Cardiac muscle cell (in vitro differentiated cells and primary cell): ENCODE data around the gene RHOBTB1. TPM values are rescaled to one million over a fixed set of nuclear protein-coding genes. Genes with fewer than 3 reads are reported as not detected.

ENCODE experiments used
- DNase-seq, 2 donors: peaks; one replicate each; pipeline versions ENCODE4 v3.0.0 to v3.0.0-alpha.2; 2010 to 2017; ENCODE audit warnings: low read depth in 1 of 2, low spot score in 1 of 2
- H3K27ac ChIP-seq: fragments of 200-600 bp; sonication (generic); 2 replicates; pipeline ENCODE4 v1.5.1; 2016
- H3K27me3 ChIP-seq: fragments of 200-600 bp; sonication (generic); 2 replicates; pipeline ENCODE4 v1.6.0; 2016; ENCODE audit warnings: control low read depth
- H3K36me3 ChIP-seq: fragments of 200-600 bp; sonication (generic); 2 replicates; pipeline ENCODE4 v1.5.1; 2016; ENCODE audit warnings: control low read depth
- H3K4me1 ChIP-seq: fragments of 200-600 bp; sonication (generic); 2 replicates; pipeline ENCODE4 v1.8.1; 2017; ENCODE audit warnings: low read depth, mild to moderate bottlenecking, mixed run types
- H3K4me3 ChIP-seq: fragments of 200-600 bp; sonication (generic); 2 replicates; pipeline ENCODE4 v1.5.1; 2016; ENCODE audit warnings: mild to moderate bottlenecking
- H3K9me3 ChIP-seq: fragments of 200-600 bp; sonication (generic); 2 replicates; pipeline ENCODE4 v1.5.1; 2017; ENCODE audit warnings: low read depth, mild to moderate bottlenecking, control low read depth
- polyA plus RNA-seq: library from polyadenylated mRNA; unstranded; fragments of >200 nt; fragmentation: Nextera tagmentation; extraction: Ambion mirVana; gene quantifications from 2 replicates; pipeline ENCODE4 v1.2.1, GENCODE V29; 2016
- total RNA-seq: library from RNA; depleted of rRNA; stranded (reverse); fragments of >200 nt; gene quantifications from 2 replicates; pipeline ENCODE4 v1.2.3, GENCODE V29; 2016
- TF ChIP-seq, protein P1 (sequence below): IDR thresholded peaks from 2 replicates; pipeline ENCODE4 v1.5.1; 2012; ENCODE audit warnings: low read depth, mild to moderate bottlenecking, low read length

Gene RHOBTB1
- total and polyA plus RNA-seq, 2 experiments from 2014 or later, result 12.5 to 23.6 TPM

DNA sequence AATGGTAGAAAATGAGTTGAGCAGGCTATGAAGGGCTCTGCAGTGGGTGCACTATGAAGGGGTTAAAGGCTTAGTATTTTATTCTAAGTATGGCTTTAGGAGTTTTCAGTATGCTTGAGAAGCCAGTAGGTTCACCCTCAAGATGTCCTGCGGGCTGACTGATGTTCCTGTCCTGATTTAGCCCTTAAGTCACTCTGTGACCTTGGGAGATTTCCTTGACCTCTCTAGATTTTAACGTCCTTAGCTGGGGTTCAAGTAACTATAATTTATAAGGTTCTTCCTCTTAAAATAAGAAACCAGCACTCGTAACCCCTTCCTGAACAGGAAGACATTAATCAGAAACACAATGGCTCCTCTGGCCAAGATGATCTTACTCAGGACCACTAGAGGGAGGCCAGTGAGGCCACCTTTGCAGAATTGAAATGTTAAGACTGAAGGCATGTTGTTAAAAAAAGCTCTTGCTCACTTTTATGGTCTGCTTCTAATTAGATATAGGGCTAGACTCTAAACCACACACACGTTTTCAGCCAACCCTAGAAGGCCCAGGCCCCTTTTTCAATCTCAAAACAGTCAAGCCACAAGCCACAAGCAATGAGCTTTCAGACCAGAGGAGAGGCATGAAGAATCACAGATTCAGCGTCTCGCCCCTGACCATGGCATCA is 123.8 kb downstream of the RHOBTB1 start:
- Histone ChIP-seq H3K27ac (no peak overlapping the region), H3K4me3 (no peak overlapping the region), H3K27me3 (no peaks in the 10 kb centered on the region), H3K4me1 (no peaks in the 10 kb centered on the region), H3K9me3 (no peaks in the 10 kb centered on the region), H3K36me3 (no peaks in the 10 kb centered on the region)
- TF ChIP-seq, protein P1, sequence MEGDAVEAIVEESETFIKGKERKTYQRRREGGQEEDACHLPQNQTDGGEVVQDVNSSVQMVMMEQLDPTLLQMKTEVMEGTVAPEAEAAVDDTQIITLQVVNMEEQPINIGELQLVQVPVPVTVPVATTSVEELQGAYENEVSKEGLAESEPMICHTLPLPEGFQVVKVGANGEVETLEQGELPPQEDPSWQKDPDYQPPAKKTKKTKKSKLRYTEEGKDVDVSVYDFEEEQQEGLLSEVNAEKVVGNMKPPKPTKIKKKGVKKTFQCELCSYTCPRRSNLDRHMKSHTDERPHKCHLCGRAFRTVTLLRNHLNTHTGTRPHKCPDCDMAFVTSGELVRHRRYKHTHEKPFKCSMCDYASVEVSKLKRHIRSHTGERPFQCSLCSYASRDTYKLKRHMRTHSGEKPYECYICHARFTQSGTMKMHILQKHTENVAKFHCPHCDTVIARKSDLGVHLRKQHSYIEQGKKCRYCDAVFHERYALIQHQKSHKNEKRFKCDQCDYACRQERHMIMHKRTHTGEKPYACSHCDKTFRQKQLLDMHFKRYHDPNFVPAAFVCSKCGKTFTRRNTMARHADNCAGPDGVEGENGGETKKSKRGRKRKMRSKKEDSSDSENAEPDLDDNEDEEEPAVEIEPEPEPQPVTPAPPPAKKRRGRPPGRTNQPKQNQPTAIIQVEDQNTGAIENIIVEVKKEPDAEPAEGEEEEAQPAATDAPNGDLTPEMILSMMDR, result peak; percentile 48
- DNase-seq, result peak; percentile 15 to 66

Other genes starting within 250 kb of the RHOBTB1 start
- gene CDK1, start 165.7 kb downstream of the RHOBTB1 start, total RNA-seq, result 20.1 and 65.3 TPM in 2 replicates
- 34.0 and 172 TPM in 2 replicates for gene CDK1, start 165.7 kb downstream of the RHOBTB1 start, polyA plus RNA-seq